IPS-11a (cell line): Measurements from ENCODE around the gene ABITRAM.
A peak's percentile ranks its signal among the peaks of the same experiment; 100 is the strongest.
"Not testable (repeated sequence)": the region's sequence is repeated elsewhere in the genome, so short reads cannot be mapped to it uniquely, and the experiment has no call there.

Experiments
- H3K4me3 ChIP-seq: one replicate; pipeline ENCODE4 v1.5.1; 2013; ENCODE audit warnings: low read depth, low read length, control low read depth

Gene ABITRAM

DNA sequence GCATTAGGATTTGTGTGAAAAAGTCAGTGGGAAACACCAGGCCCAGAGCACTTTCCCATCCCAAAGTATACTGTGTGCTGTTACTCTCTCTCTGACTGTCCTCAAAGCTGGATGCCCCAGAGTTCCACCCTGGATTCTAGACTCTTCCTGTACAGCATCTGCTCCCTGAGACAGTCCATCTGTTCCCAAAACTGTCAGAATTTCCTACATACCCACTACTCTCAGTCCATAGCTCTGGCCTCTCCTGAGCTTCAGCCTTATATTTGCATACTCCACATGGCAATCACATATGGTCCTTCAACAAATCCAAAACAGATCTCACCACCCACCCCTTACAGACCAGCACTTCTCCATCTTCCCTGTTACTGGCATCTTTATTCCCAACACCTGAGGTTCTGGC, 9.7 kb upstream of the ABITRAM start:
- no peak overlapping the region for H3K4me3 ChIP-seq

DNA sequence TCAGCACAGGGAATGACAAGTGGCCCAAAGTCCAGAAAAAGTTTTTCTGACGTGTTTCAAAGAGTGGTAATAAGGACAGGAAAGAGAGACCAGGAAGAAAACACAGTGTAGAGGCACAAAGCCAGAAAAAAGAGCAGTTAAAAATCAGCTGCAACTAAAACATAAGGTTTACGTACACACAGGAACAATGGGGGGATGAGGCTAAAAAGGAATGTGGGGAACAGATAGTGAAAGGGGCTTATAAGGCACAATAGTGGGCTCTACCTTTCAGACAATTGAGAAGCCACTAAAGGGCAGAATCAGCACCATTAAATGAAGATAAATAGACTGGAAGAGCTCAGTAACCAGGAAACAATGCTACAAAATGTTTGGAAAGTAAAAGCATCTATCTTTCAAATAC, 5.8 kb upstream of the ABITRAM start:
- H3K4me3 ChIP-seq = no peak overlapping the region

DNA sequence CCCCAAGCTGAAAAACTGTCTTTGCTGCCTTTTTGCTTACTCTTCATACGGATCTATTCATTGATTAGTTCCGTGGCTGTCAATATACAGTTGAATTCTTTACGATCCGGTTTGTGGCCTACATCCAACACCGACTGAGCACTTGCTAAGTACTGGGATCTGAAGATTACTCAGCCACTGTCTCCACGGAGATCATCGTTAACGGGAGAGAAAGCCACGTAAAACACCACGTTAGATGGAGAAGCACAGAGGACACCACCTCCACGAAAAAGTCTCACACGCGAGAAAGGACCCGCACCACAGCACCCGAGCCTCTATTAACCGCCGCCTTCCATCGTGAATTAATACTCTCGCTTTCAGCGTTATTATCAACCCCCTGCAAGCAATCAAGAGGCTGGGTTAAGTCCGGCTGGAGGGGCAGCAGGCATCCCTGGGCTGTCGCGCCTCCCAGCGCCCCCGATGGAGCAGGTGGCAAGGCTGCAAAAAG, 926 bp upstream of the ABITRAM start:
- H3K4me3 ChIP-seq = peak overlapping the region; percentile 99

DNA sequence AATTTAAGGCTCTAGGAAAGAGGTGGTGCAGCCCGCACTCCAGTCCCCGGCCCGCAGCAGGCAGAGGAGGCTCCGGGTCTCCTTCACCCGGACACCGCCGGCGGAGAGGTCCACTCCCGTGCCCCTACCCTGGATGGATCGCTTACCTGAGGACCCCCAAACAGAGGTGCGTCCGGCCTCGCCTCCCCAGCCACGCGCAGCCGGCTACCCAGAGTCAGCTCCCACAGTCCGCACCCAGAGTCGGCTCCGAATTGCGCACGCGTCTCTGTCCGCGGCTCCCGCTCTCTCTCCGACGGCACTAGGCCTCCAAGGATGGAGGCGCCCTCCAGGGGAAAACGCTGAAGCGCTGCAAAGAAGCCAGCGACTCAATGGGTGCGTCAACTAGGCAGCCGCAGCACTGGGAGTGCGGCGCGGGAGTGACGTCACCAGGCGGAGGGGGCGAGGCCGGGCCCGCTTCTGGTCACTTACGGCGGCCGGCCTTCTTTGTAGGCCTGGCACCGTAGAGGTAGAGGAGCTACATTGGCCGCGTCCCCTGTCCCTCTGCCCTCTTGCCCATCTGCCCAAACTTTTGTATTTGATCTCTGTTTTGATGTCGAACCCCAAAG, 380 bp upstream of the ABITRAM start, which contains the start of gene ELP1:
ELP1 (minus strand) TSS at position 407 of the 605 bp plus-strand sequence. CDS start 2,978 bp downstream, outside the sequence.
- H3K4me3 ChIP-seq = peak within 1 kb of the TSS; percentile 99

DNA sequence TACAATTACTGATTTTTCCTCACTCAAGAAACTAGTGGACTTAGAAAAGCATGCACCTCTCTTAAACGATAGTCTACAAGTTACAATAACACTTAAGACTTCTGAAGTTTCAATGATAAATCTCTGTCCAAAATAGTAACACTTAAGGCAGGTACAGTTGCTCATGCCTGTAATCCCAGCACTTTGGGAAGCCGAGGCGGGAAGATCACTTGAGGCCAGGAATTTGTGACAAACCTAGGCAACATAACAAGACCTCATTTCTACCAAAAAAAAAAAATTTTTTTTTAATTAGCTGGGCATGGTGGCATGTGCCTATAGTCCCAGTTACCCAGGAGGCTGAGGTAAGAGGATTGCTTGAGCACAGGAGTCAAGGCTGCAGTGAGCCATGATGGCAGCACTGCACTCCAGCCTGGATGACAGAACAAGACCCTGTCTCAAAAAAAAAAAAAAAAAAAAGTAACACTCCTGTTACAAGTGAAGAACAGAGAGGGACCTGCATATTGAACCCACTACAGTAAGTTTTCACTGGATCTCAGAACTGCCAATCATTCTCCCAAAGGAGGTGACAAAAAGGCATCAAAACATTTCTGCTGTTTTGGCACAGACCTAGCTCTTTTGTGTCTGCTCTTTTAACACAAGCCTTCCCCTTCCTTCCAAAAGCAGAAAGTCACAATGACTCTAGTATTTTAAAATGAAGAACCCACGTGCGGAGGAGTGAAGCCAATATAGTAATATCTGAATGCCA, 3.5 kb downstream of the ABITRAM start:
- no peak overlapping the region for H3K4me3 ChIP-seq

DNA sequence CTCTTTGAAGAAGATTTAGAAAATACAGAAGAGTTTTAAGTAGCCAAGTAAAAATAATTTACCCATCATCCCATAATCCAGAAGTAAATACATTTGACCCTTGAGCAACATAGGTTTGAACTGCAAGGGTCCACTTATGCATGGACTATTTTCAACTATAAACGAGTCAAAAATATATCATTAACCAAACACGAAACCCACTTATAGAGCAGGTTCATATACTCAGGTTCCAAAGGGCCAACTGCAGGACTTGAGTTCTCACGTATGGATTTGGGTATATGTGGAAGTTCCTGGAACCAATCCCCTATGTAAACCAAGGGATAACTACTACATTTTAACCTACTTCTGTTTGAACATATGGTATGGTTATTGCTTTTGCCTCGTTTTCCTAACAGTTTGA, 5.8 kb downstream of the ABITRAM start:
- H3K4me3 ChIP-seq = no peak overlapping the region

DNA sequence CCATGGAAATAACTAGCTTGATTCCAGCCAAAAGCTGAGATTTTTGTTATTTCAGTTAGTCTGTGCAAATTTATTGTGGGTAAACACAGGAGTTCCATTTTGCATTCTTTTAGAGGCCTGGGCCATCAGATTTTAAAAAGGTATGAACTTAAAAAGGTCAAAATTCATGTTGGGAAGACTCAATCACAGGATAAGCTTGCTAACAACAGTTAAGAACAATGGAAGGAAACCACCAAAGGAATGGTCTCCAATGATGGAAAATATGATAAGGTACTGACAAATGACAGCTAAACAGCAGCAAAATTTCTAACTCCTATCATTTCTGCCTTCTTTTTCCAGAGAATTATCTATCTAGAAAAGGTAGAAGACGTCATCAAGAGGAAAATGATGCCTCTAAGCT, 16.0 kb downstream of the ABITRAM start:
- no peak overlapping the region for H3K4me3 ChIP-seq

DNA sequence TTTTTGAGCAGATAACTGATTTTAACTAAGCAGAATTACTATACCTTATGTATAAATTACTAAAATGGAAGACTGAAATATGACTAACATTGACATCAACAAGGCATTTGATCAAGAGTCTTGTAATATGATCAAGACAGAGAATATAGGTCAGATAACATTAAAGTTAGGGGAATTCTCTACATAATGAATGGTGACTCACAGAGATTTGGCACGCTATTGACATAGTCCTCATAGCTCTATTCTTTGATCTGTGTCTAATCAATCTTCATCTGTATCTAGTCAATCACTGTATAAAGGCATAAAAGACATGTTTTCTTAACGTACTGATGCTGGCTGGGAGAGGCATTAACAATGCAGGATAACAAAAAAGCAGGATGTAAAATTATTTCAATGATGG, 17.4 kb downstream of the ABITRAM start:
- H3K4me3 ChIP-seq = no peak overlapping the region

DNA sequence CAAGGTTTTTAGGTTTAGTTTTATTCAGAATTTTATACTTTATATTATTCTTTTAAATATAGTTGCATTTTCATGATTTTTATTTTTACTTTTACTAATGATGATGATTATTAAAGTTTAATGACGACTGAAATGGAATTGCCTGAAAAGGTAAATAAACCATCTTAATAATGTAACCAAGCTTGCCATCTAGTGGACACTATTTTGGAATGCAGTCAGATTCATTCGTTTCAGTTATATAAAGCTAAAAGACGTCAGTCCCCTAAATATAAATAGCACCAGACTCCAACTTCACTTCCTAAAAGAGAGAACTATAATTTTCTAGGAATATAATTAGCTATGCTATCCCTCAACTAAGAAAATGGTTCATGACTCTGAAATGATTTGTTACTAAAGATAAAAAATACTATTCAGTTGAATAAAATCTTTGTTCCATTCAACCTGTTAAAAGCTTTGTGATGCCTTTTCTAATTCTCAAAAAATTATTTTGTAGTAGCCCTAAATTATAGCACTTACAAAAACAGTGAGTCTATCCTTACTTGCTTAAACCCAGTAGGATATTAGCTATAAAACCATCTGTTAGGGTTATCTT, 19.9 kb downstream of the ABITRAM start:
- no peak overlapping the region for H3K4me3 ChIP-seq

DNA sequence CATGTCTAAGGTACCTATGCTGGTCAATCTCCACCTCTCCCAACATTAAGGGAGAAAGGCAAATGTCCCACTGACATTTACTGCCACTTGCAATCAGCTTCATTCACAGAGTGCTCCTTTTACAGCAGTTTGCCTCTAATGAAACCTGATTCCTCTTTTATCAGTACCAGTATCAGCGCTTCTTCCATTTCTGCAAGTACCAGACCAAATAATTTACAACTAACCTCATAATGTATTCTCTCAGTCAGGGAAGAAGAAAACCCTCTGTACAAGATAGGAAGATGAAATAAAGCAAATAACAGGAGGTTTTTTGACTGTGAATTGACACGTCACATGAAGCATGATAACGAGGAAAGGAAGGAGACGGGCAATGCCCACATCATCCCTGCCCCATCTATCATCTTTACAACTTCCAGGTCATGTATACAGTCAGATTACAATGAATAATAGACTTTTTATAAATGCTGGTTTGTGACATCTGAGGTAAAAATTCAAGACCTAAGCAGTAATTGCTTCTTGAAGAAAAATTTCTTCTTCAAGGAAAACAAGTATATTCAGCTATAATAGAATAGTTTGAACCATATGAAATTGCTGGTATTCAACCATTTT, 21.9 kb downstream of the ABITRAM start:
- no peak overlapping the region for H3K4me3 ChIP-seq

DNA sequence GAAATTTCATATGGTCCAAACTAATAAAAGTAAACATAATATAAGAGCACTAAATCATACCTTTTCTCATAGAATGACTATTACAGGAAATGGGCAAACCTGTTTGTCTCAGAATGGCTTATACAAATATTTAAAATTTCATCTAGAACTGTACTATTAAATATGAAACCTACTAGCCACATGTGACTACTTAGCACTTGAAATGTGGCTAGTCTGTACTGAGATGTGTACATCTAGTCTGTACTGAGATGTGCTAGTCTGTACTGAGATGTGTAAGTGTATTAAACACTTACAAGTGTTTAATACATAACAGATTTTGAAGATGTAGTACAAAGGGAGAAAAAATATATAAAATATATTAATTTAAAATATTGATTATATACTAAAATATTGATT, 22.4 kb downstream of the ABITRAM start:
- H3K4me3 ChIP-seq = no peak overlapping the region

DNA sequence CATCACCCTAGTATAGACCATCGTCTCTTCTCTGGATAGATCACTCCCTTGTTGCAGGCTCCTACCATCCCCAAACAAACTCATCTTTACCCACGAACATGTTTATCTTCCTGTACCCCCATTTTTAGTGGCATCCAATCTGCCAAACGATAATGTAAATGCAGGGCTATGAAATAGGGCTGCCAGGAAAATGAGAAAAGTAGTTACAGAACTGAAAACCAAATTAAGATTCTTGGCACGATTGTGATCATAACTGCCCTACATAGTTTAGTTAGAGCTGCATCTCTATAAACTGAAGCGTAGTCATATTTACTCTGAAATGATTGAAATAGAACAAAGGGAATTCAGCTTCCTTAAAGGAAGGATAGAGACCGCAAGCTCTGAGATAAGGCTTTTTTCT, 26.1 kb downstream of the ABITRAM start:
- H3K4me3 ChIP-seq = no peak overlapping the region

DNA sequence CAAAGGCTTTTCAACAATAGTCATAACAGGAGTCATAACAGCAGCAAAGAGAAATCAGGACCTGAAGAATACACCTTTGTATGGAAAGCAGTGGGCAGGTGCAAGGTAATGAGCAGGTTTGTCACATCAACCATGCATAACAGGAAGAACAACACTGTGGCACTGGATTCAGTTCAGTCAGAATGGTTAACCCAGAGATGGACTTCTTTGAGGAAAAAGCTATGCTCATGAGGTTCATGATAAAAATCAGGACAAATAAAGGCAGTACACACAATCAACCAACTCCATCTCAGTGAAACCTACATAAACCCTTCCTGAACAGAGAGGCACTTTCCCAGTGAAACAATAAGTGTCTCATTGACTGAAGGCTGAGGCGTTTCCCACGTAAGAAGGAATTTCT, 27.0 kb downstream of the ABITRAM start:
- H3K4me3 ChIP-seq = no peak overlapping the region

DNA sequence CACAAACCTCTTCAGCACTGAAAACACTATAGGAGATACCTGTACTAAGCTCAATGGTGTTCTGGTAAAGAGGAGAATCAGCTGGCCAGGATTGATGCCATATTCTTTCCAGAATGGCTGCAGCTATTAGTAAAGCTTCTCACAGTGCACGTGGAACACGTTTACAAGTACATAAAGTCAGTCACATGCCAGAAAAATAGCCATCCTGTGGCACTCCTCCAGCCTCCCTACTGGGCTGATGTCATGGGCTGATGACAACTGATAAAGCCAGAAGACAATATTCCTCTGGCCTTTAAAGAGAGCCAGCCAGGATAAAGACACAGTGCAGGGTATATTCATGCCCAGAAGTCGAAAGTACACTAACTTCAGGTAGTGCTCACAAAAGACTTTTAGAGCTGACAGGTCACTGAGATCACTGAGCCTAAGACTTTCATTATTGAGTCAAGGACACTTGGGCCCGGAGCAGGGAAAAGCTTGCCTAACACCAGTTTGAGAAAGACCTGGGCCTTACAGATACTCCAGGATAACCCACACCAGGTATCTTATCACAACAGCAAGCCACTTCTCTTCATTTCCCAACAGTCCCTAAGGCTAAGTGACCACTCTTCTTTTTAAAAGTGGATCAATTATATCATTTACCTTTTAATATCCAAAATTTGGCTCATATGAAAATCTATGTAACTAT, 29.4 kb downstream of the ABITRAM start:
- H3K4me3 ChIP-seq = no peak overlapping the region

DNA sequence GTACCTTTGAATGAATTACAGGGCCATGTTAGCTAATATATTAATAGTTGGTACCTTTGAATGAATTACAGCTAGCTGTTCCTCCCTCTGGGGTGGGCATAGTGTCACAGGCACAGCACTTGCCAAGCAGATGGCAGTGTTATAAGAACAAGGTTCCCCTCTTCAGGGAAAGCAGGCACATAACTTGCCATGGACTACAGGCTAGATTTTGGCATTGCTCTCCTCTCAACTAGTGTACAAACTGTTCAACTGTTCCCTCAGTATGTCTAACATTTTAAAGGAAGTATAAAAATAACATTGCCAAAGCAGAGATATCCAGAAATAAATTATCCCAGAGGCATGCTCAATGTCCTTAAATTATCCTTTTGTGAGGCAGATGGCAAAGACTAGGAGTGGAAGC, 33.7 kb downstream of the ABITRAM start:
- no peak overlapping the region for H3K4me3 ChIP-seq

DNA sequence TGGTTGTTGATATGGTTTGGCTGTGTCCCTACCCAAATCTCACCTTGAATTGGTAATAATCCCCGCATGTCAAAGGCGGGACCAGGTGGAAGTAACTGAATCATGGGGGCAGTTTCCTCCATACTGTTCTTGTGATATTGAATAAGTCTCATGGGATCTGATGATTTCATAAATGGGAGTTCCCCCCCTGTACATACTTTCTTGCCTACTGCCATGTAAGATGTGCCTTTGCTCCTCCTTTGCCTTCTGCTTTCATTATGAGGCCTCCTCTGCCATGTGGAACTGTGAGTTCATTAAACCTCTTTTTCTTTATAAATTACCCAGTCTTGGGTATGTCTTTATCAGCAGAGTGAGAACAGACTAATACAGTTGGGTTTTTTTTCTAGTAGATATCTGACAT, 37.2 kb downstream of the ABITRAM start:
- not testable (repeated sequence) for H3K4me3 ChIP-seq

DNA sequence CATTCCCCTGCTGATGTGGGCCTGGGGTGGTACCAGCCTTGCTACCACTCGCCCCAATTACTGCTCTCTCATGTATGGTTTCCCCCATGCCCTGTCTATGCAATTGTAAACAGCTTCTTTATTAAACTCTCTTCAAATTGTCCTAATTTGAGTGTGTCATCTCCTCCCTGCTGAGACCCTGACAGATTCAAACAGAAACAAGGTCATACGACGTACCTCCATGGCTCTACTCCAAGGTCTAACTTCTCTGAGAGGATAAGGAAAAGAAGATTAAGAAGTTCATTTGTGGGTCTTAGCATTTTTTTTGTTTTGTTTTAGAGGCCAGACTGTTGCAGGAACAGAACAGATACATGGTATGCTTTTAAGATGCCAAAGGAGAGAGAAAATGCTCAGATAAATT, 38.0 kb downstream of the ABITRAM start:
- no peak overlapping the region for H3K4me3 ChIP-seq

DNA sequence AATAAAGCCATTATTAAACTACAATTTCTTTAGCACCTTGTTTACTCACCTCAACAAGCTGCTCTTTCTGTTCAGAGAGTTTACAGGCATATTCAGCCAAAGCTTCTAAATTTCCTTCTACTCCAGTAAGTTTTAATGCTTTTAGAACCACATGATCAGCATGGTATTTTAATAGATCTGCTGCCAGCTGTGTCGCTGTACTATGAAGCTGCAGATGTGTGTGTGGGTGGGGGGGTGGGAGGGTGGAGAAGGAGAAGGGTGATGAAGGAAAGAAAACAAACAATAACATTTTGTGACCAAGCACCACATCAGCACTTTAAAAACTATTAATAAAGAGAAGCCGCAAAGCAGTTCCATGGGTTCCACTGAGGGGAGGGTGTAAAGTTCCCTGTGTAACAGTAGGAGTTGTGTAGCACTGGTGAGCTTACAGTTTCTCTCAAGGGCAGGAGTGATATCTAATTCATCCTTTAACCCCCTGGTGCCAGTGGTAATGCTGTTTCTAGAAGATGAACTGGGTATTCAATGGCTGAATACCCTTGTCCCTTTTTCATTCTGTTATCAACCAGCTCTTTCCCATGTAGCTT, 38.5 kb downstream of the ABITRAM start:
- H3K4me3 ChIP-seq = no peak overlapping the region

DNA sequence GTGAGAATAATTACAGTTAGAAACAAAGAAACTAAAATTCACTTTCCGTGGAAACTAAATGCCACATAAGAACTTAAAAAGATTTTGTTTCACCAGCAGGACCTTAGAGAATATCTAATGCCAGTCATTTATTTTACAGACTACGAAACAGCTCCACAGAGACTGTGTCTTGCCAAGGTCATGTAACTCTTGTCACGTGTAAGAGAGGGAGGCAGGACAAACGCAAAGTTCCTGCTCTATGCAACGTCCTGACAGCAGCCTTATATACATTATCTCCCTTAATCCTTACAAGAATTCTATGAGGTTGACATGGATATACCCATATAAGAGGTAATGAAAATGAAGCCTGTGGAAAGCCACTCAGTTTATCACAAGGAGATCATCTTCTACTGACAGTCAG, 39.7 kb downstream of the ABITRAM start:
- no peak overlapping the region for H3K4me3 ChIP-seq

DNA sequence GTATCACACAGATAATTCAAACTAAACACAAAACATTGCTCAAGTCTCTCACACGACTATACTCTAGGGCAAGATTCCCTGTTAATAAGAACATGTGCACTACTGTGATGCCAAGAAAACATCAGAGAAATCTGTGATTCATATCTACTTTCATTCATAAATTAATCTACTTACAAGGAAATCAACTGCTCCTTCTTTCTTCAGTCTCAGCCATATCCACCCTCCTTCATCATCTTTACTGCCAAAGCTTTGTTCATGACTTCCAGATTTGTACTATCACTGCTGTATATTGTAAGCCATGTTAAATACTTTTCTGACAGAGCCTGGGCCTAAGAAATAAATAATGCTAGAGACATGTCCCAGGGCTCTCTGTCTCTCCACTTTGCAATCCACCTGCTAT, 44.0 kb downstream of the ABITRAM start:
- no peak overlapping the region for H3K4me3 ChIP-seq

DNA sequence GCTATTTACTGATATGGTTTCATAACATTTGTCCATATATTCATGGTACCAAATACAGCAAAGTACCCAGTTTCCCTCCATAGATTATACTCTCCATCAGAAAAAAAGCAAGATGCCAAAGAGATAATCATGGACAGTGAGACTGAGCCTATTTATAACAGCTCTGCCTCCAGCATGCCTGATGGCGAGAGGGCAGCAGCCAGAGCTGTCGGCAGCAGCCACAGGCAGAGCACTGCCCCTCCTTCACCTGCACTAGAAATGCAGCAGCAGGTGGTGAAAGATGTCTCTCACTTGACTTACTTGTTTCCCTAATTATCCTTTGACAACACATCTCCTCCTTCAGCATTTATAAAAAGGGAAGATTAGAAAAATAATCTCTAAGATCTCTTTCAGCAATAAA, 46.7 kb downstream of the ABITRAM start:
- H3K4me3 ChIP-seq = no peak overlapping the region
